Gastroesophageal sphincter (tissue), 4 donors: ENCODE measurements around the gene ARHGEF2. TPM values are rescaled to one million over a fixed set of nuclear protein-coding genes. Genes with fewer than 3 reads are reported as not detected.

Source experiments
- ATAC-seq: fragments of 150-250 bp; one replicate; pipeline ENCODE4 v1.9.1; 2016; ENCODE audit warnings: mild to moderate bottlenecking, moderate library complexity
- H3K27ac ChIP-seq, 4 donors: fragments of 200-600 bp; sonication (generic) in 3 of 4; 1 replicate in 3 of 4; 2 replicates in 1 of 4; pipeline ENCODE4 v1.5.1; 2016 to 2019
- H3K27me3 ChIP-seq: fragments of 200-600 bp; sonication (generic); one replicate; pipeline ENCODE4 v1.5.1; 2019
- H3K36me3 ChIP-seq, 2 donors: fragments of 200-600 bp; sonication (generic); one replicate each; pipeline ENCODE4 v1.5.1; 2019; ENCODE audit warnings: control low read depth in 1 of 2
- H3K4me1 ChIP-seq, 3 donors: fragments of 200-600 bp; sonication (generic); 1 replicate in 2 of 3; 2 replicates in 1 of 3; pipeline ENCODE4 v1.5.1; 2016 to 2019; ENCODE audit warnings: control low read depth in 2 of 3
- H3K4me3 ChIP-seq, 2 donors: fragments of 200-600 bp; sonication (generic); one replicate each; pipeline ENCODE4 v1.5.1; 2019; ENCODE audit warnings: mild to moderate bottlenecking in 1 of 2, moderate library complexity in 1 of 2
- H3K9me3 ChIP-seq, 3 donors: fragments of 200-600 bp; sonication (generic); one replicate each; pipeline ENCODE4 v1.5.1; 2017 to 2019; ENCODE audit warnings: control low read depth in 2 of 3
- EP300 ChIP-seq: sonication (generic); formaldehyde crosslinking; IDR thresholded peaks from one replicate; pipeline ENCODE4 v1.6.1; 2017; ENCODE audit warnings: antibody characterized with exemption, mild to moderate bottlenecking
- POLR2A ChIP-seq, 2 donors: fragments of 450-650 bp; IDR thresholded peaks; one replicate each; pipeline ENCODE4 v1.6.1; 2017; ENCODE audit warnings: antibody characterized with exemption in 2 of 2, mild to moderate bottlenecking in 2 of 2, moderate library complexity in 1 of 2
- POLR2AphosphoS5 ChIP-seq: sonication (generic); formaldehyde crosslinking; IDR thresholded peaks from one replicate; pipeline ENCODE4 v1.6.1; 2017; ENCODE audit warnings: antibody characterized with exemption
- WGBS, 2 donors: methylation state at CpG; one replicate each; pipeline ENCODE4 v1.1.5; 2018; ENCODE audit warnings: low coverage in 1 of 2; 5-methylcytosine and 5-hydroxymethylcytosine counted together
- total RNA-seq, 4 donors: library from RNA; depleted of rRNA; stranded (reverse); fragments of >200 nt; gene quantifications; one replicate each; pipeline ENCODE4 v1.1.0, GENCODE V29; 2016
- TF ChIP-seq, protein P1 (sequence below), 4 experiments: fragments of 200-600 bp in 2 of 4; fragments of 450-650 bp in 2 of 4; sonication (generic) in 1 of 4; IDR thresholded peaks; one replicate each; pipeline ENCODE4 v1.5.1; 2017 to 2019; ENCODE audit warnings: antibody characterized with exemption in 4 of 4, mild to moderate bottlenecking in 2 of 4, moderate library complexity in 2 of 4

Gene ARHGEF2
- total RNA-seq, 4 donors from 2014 or later = 69.7 to 94.0 (median 82.6) TPM

DNA sequence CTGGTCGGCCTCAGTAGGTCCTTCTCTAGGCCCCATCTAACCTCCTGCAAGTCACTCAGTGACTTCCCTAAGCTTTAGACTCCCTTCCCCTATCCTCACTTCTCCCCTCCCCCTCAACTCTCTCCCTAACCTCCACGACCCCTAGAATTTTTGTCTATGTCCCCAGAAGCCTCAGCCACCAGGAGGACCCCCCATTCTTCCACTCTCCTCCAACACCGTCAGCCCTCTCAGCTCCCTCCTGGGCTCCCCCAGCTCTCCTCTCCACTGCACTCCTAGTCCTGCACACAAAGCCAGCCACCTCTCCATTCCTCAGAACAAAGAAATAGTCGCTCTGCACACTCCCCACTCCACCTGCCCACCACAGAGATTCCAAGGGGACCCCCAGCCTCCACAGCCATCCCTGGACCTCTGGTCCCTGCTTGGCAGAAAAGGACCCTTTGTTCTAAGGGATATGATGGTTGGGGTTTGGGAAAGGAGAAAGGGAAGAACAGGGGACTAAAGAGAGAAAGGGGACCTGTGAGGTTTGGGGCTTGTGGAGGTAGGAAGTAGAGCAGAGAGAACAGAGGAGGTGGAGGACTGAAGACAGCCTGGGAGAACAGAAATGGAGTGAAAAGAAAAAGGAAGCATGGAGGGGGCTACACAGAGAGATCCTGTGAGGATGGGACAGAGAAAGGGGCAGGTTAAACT is 2.8 kb downstream of the ARHGEF2 start:
- no peaks in the 10 kb centered on the region for H3K9me3 ChIP-seq
- peak overlapping the region; percentile 73 to 92 for H3K4me3 ChIP-seq
- peak overlapping the region; percentile 93 to 99 (median 96) for H3K27ac ChIP-seq
- no peaks in the 10 kb centered on the region for H3K36me3 ChIP-seq
- peaks cover 15 to 88% (median 68%) of the 10 kb centered on the region in 3 donors for H3K4me1 ChIP-seq
- no peak for TF ChIP-seq POLR2AphosphoS5
- no peak for TF ChIP-seq POLR2A (IDR thresholded peaks at IDR 0.05)
- no peak for TF ChIP-seq EP300
- TF ChIP-seq, protein P1, sequence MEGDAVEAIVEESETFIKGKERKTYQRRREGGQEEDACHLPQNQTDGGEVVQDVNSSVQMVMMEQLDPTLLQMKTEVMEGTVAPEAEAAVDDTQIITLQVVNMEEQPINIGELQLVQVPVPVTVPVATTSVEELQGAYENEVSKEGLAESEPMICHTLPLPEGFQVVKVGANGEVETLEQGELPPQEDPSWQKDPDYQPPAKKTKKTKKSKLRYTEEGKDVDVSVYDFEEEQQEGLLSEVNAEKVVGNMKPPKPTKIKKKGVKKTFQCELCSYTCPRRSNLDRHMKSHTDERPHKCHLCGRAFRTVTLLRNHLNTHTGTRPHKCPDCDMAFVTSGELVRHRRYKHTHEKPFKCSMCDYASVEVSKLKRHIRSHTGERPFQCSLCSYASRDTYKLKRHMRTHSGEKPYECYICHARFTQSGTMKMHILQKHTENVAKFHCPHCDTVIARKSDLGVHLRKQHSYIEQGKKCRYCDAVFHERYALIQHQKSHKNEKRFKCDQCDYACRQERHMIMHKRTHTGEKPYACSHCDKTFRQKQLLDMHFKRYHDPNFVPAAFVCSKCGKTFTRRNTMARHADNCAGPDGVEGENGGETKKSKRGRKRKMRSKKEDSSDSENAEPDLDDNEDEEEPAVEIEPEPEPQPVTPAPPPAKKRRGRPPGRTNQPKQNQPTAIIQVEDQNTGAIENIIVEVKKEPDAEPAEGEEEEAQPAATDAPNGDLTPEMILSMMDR (IDR thresholded peaks at IDR 0.05) = no peak
- 0 to 14% methylated on average over 4 of the region's 4 CpGs for WGBS, 2 donors
- no peak for ATAC-seq
- no peaks in the 10 kb centered on the region for H3K27me3 ChIP-seq

DNA sequence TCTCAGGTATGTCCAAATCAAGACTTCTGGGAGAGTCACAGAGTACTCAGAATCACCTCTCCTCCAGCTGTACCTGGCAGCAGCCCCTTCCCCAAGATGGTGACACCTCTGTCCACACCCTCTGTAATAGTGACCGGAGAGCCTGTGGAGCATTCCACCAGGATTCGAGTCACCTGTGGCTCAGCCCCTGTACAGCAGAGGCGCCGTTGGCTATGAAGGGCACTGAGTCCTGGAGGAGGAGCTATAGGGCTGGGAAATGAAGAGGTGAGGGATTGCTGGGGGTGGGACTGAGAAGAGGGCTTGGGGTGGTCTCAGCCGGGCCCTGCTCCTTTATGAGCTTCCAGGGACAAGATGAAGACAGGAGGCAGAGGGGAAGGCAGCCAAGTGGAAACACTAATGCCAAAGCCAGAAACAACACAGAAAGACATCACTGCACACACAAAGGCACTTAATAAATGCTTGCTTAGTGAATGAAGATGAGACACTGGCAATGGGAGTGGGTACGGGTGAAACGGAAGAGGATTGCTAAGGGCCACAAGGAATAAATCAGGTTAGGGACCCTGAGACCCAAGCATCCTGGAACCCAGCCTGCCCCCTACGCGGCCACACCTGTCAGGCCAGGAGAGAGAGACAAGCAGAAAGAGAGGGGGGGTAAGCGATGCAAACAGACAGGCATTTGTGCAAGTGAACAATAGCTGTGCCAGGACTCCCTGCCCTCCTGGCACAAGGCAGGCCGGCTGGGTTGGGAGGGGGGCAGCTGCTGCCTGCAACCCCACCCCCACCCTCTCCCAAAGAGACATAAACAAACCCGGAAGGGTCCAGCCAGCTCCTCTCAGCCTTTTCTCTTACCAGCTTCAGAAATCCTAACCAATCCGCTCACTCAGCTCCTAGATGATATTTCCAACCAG is 3.9 kb downstream of the ARHGEF2 start:
- ATAC-seq = no peak
- 0 to 3% methylated on average over 5 to 7 of the region's 13 CpGs for WGBS, 2 donors
- H3K27ac ChIP-seq = peak overlapping the region; percentile 93 to 99 (median 96)
- H3K4me1 ChIP-seq = peaks cover 11 to 88% (median 68%) of the 10 kb centered on the region in 3 donors
- H3K4me3 ChIP-seq = peak overlapping the region in 1 of 2 donors; percentile 73
- no peaks in the 10 kb centered on the region for H3K9me3 ChIP-seq
- no peak for TF ChIP-seq EP300
- TF ChIP-seq POLR2AphosphoS5 = no peak
- no peak for TF ChIP-seq POLR2A (IDR thresholded peaks at IDR 0.05)
- TF ChIP-seq, protein P1 (IDR thresholded peaks at IDR 0.05) = no peak
- no peaks in the 10 kb centered on the region for H3K36me3 ChIP-seq
- no peaks in the 10 kb centered on the region for H3K27me3 ChIP-seq

DNA sequence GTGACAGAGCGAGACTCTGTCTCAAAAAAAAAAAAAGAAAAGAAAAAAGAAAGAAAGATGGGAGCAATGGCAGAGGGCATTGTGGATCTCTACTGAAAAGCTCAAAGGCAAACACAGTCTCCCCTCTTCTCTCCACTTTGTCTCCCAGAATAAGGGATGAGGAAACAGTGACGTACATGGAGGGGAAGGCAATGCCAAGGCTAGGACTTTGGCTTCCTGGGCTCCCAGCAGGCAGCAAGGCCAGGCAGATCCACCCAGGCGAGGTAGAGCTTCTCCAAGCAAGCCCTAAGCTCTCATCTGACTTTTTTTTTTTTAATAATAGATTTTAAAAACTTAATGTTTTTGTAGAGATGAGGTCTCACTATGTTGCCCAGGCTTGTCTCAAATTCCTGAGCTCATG is 4.6 kb downstream of the ARHGEF2 start:
- Histone ChIP-seq H3K27ac (peak overlapping the region in 3 of 4 donors; percentile 93 to 99 (median 97)), H3K9me3 (no peaks in the 10 kb centered on the region), H3K4me3 (peak overlapping the region in 1 of 2 donors; percentile 73), H3K4me1 (peaks cover 11 to 88% (median 68%) of the 10 kb centered on the region in 3 donors), H3K36me3 (peaks cover 0 to 5% of the 10 kb centered on the region in 2 donors), H3K27me3 (no peaks in the 10 kb centered on the region)
- TF ChIP-seq POLR2A (IDR thresholded peaks at IDR 0.05) (no peak), POLR2AphosphoS5 (no peak), EP300 (no peak)
- TF ChIP-seq, protein P1 (IDR thresholded peaks at IDR 0.05) = no peak
- WGBS, 2 donors = 32 to 46% methylated on average over 2 of the region's 3 CpGs
- ATAC-seq = no peak

DNA sequence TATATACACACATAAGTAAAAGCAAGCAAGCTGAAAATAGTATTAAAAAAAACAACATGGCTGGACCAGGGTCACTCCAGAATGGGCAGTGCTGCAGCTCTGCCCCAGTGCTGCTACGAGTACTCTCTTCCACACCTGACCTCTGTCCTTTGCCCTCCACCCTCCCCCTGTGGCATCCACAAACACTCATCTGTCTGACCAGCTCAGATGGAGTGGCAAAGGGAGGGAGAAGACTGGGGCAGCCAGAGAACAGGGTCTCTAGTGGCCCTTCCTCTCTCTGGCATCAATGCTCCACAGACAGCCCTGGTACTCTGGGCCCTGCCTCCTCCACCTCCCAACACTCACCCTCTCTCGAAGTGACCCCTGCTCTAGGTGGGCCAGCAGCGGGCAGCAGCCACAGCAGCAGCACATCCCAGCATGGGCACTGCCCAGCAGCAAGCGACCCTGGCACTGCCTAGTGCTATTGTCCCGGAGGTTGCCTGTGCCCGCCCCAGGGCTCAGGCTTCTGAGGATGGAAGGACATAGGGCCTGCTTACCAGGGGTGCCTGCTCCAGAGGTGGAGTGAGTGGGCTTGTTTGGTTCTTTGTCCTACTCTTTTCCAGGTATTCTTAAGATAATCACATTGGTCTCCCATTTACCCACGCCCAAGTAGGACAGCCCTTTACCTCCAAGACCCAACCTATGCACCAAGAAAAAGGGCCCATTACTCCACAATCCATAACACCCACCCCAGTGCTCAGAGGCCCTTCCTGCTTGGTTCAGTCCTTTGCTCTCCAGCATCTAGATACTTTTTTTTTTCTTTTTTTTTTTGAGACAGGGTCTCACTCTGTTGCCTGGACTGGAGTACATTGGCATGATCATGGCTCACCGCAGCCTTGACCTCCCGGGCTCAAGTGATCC is 6.2 kb downstream of the ARHGEF2 start:
- no peak for ATAC-seq
- peak overlapping the region in 3 of 4 donors; percentile 23 to 97 (median 93) for H3K27ac ChIP-seq
- H3K9me3 ChIP-seq = no peaks in the 10 kb centered on the region
- H3K4me1 ChIP-seq = peaks cover 20 to 98% (median 83%) of the 10 kb centered on the region in 3 donors
- 54 to 69% methylated on average over 4 to 6 of the region's 9 CpGs for WGBS, 2 donors
- no peak for TF ChIP-seq POLR2AphosphoS5
- TF ChIP-seq POLR2A (IDR thresholded peaks at IDR 0.05) = no peak
- TF ChIP-seq, protein P1 (IDR thresholded peaks at IDR 0.05) = no peak
- no peak for TF ChIP-seq EP300
- no peak overlapping the region for H3K4me3 ChIP-seq
- H3K27me3 ChIP-seq = no peaks in the 10 kb centered on the region
- peaks cover 0 to 10% of the 10 kb centered on the region in 2 donors for H3K36me3 ChIP-seq
